Endothelial cell of umbilical vein (primary cell): ENCODE results near the gene FBXO40. TPM values are rescaled to one million over a fixed set of nuclear protein-coding genes. Genes with fewer than 3 reads are reported as not detected.

Source experiments
- BruUV-seq: library from RNA; stranded (reverse); fragments of 400-500 nt; replicated peaks from 2 replicates; lab custom pipeline; 2021; lab: Mats Ljungman, UMichigan
- CTCF ChIA-PET: fragments of 300-600, 350-600 bp; sonication (Branson Sonifier 250); formaldehyde crosslinking; loops from one replicate; lab custom pipeline; 2021; ENCODE audit warnings: antibody characterized with exemption, inconsistent platforms; lab: Charles Lee
- POLR2A ChIA-PET: fragments of 300-600, 350-600 bp; sonication (Branson Sonifier 250); formaldehyde crosslinking; loops from one replicate; lab custom pipeline; 2021; ENCODE audit warnings: antibody characterized with exemption, inconsistent platforms; lab: Charles Lee
- DNase-seq: peaks from one replicate; pipeline ENCODE4 v3.0.0-alpha.2; 2011; ENCODE audit warnings: low read depth, low spot score
- FAIRE-seq: peaks from 2 replicates; lab custom pipeline; 2011; peaks lifted over from hg19 to GRCh38; lab: Jason Lieb, UNC
- H2AFZ ChIP-seq: 2 replicates; pipeline ENCODE4 v1.6.0; 2012; ENCODE audit warnings: low read depth, low read length, control low read depth, inconsistent platforms
- H3K27ac ChIP-seq: 2 replicates; pipeline ENCODE4 v1.5.1; 2011; ENCODE audit warnings: low read depth, mild to moderate bottlenecking, control low read depth, low read length, moderate library complexity; ENCODE audit not compliant: insufficient read depth
- H3K27me3 ChIP-seq, 2 experiments: 2 replicates each; pipeline versions ENCODE4 v1.6.0 to v1.6.1; 2011; ENCODE audit warnings: low read length in 2 of 2, mixed read lengths in 1 of 2; ENCODE audit not compliant: control insufficient read depth in 2 of 2, insufficient read depth in 2 of 2
- H3K36me3 ChIP-seq, 2 experiments: 2 replicates in 1 of 2; 3 replicates in 1 of 2; pipeline ENCODE4 v1.5.1; 2011; ENCODE audit warnings: low read length in 2 of 2, mild to moderate bottlenecking in 1 of 2, moderate library complexity in 1 of 2; ENCODE audit not compliant: control insufficient read depth in 2 of 2, insufficient read depth in 2 of 2; ENCODE audit errors: extremely low read depth in 1 of 2
- H3K4me1 ChIP-seq: 3 replicates; pipeline ENCODE4 v1.5.1; 2011; ENCODE audit warnings: mild to moderate bottlenecking, low read length; ENCODE audit not compliant: control insufficient read depth, insufficient read depth; ENCODE audit errors: extremely low read depth
- H3K4me2 ChIP-seq: 2 replicates; pipeline ENCODE4 v1.6.1; 2011; ENCODE audit warnings: low read length, control low read depth, mixed read lengths; ENCODE audit not compliant: insufficient read depth
- H3K4me3 ChIP-seq, 3 experiments: fragments of 200-600 bp in 1 of 3; sonication (generic), shearing (Covaris generic) in 1 of 3; replicated peaks in 1 of 3; 2 replicates each; pipeline ENCODE4 v1.5.1; 2011 to 2016; ENCODE audit warnings: control low read depth in 3 of 3, low read length in 3 of 3, mild to moderate bottlenecking in 2 of 3, inconsistent platforms in 1 of 3, low read depth in 1 of 3, moderate library complexity in 1 of 3; ENCODE audit not compliant: insufficient read depth in 1 of 3
- H3K79me2 ChIP-seq: 2 replicates; pipeline ENCODE4 v1.6.0; 2012; ENCODE audit warnings: low read length, inconsistent platforms; ENCODE audit not compliant: control insufficient read depth, insufficient read depth
- H3K9ac ChIP-seq: replicated peaks from 2 replicates; pipeline ENCODE3; 2011; ENCODE audit warnings: low read length, control low read depth; ENCODE audit not compliant: insufficient read depth; ENCODE audit errors: extremely low read depth
- H3K9me1 ChIP-seq: replicated peaks from 3 replicates; pipeline ENCODE4 v1.6.0; 2011; ENCODE audit warnings: mild to moderate bottlenecking, low read length; ENCODE audit not compliant: control insufficient read depth, insufficient read depth; ENCODE audit errors: extremely low read depth
- H3K9me3 ChIP-seq: replicated peaks from 2 replicates; pipeline ENCODE4 v1.5.1; 2012; ENCODE audit warnings: low read length, inconsistent platforms; ENCODE audit not compliant: control insufficient read depth, insufficient read depth
- H4K20me1 ChIP-seq: replicated peaks from 2 replicates; pipeline ENCODE3; 2011; ENCODE audit warnings: mild to moderate bottlenecking, low read length; ENCODE audit not compliant: control insufficient read depth, insufficient read depth; ENCODE audit errors: extremely low read depth
- EZH2 ChIP-seq: IDR thresholded peaks from 2 replicates; pipeline ENCODE4 v1.6.1; 2012; ENCODE audit warnings: borderline replicate concordance, low read depth, mild to moderate bottlenecking, moderate library complexity, low read length, inconsistent platforms; ENCODE audit not compliant: severe bottlenecking
- JUN ChIP-seq: IDR thresholded peaks from 2 replicates; pipeline ENCODE4 v1.6.1; 2011; ENCODE audit warnings: borderline replicate concordance, low read depth; ENCODE audit not compliant: insufficient read length, insufficient read depth
- MYC ChIP-seq: IDR thresholded peaks from one replicate; pipeline ENCODE4 v1.6.1; 2011; ENCODE audit warnings: mild to moderate bottlenecking, low read depth, low read length
- POLR2A ChIP-seq: IDR thresholded peaks from 2 replicates; pipeline ENCODE4 v1.6.1; 2012; ENCODE audit warnings: low read depth, mild to moderate bottlenecking, control low read depth, low read length
- POLR2AphosphoS5 ChIP-seq: IDR thresholded peaks from 2 replicates; pipeline ENCODE4 v1.6.1; 2012; ENCODE audit warnings: low read depth, mild to moderate bottlenecking, control low read depth, low read length, moderate library complexity; ENCODE audit not compliant: insufficient read depth
- dilution Hi-C: fragments of 300-500 bp; cut with MboI; formaldehyde crosslinking; loops from one replicate; pipeline ENCODE4 v1.15.0; 2019; ENCODE audit warnings: low sequenced_read_pairs; ENCODE audit not compliant: extremely low pct_ligation_motif_present
- intact Hi-C: fragments of 100-400 bp; cut with micrococcal nuclease; formaldehyde crosslinking; loops from one replicate; pipeline ENCODE4 v1.10.0; 2022
- polyA plus RNA-seq, 4 experiments: library from polyadenylated mRNA; depleted of rRNA in 3 of 4; stranded (reverse) in 3 of 4; unstranded in 1 of 4; fragments of >200 nt; gene quantifications; 2 replicates each; pipeline versions ENCODE4 v1.2.1 to v1.2.3, GENCODE V29; 2011 to 2012; ENCODE audit warnings: missing spikeins in 1 of 4
- total RNA-seq: library from RNA; stranded (reverse); gene quantifications from 2 replicates; pipeline ENCODE4 v1.2.3, GENCODE V29; 2021
- TF ChIP-seq, protein P1 (sequence below): IDR thresholded peaks from 2 replicates; pipeline ENCODE4 v1.6.1; 2011; ENCODE audit not compliant: insufficient read depth, insufficient read length

FBXO40 gene
- total and polyA plus RNA-seq, 2 donors (not counting 3 experiments of a cell fraction or from before 2014, with no cell fraction given): not detected

DNA sequence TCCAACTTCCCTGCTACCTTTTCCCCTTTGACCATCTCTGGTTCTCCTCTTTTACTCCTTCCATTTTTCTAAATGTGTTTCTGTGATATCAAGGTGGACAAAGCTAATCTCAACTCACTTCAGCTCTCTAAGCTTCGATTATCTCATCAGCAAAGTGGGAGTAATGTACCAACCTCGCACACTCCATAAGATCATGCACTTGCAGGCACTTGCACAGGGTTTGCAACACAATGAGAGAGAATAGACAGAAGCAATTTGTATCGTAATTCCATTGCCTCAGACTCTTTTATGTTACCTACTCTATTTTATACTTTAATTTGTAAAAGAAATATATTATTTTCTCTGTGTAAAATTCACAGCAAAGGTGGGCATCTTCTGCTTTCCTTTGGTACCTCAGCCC, 40.4 kb upstream of the FBXO40 start:
- intact Hi-C loops: no loop called here
- no peak for FAIRE-seq

DNA sequence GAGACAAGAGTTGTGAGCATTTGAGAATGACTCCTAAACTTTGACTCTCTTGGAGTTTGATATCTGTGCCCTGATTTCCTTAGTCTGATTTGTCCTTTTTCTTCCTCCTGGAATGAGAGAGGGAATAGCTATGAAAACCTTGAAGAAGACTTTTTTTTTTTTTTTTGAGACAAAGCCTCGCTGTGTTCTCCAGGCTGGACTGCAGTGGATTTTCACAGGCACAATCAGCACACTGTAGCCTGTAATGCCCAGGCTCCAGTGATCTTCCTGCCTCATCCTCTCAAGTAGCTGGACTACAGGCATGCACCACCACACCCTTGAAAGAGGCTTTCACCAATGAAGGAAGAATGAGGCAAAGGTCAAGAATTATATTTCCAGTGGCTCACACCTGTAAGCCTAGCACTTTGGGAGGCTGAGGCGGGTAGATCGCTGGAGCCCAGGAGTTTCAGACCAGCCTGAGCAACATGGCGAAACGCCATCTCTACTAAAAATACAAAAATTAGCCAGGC, 35.7 kb upstream of the FBXO40 start:
- dilution Hi-C loops (no loop called here), intact Hi-C loops (no loop called here)
- Histone ChIP-seq H3K9me1 (no peaks in the 10 kb centered on the region), H3K27me3 (peaks cover 0 to 2% of the 10 kb centered on the region in 2 experiments), H3K4me2 (no peak overlapping the region), H4K20me1 (no peaks in the 10 kb centered on the region), H3K36me3 (no peaks in the 10 kb centered on the region), H3K9ac (no peak overlapping the region), H3K4me1 (no peaks in the 10 kb centered on the region), H3K27ac (no peak overlapping the region), H3K4me3 (no peak overlapping the region), H3K9me3 (no peaks in the 10 kb centered on the region), H3K79me2 (no peaks in the 10 kb centered on the region), H2AFZ (no peak overlapping the region)
- TF ChIP-seq MYC: no peak
- DNase-seq (no peak), FAIRE-seq (no peak)
- CTCF ChIA-PET: interaction anchor here (2.5 kb wide), 1 partner anchor 11 kb away, joined by 5 read pairs; no protein-coding TSS in a partner anchor
- POLR2A ChIA-PET: no interaction called here
- BruUV-seq: no TSS peak

More for the DNA sequence above, 40.4 kb upstream of the FBXO40 start:
- Histone ChIP-seq H3K9ac (no peak overlapping the region), H4K20me1 (no peaks in the 10 kb centered on the region), H2AFZ (no peak overlapping the region), H3K36me3 (no peaks in the 10 kb centered on the region), H3K27ac (no peak overlapping the region), H3K4me3 (no peak overlapping the region), H3K4me1 (no peaks in the 10 kb centered on the region), H3K79me2 (no peaks in the 10 kb centered on the region), H3K9me1 (no peaks in the 10 kb centered on the region), H3K4me2 (no peak overlapping the region), H3K9me3 (no peaks in the 10 kb centered on the region), H3K27me3 (no peaks in the 10 kb centered on the region)
- CTCF ChIA-PET: interaction anchor here (0.7 kb wide), 1 partner anchor 706 kb away, joined by 3 read pairs; no protein-coding TSS in a partner anchor
- DNase-seq: no peak
- TF ChIP-seq, protein P1, sequence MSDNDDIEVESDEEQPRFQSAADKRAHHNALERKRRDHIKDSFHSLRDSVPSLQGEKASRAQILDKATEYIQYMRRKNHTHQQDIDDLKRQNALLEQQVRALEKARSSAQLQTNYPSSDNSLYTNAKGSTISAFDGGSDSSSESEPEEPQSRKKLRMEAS: no peak
- TF ChIP-seq POLR2A: no peak
- TF ChIP-seq JUN: no peak
- no peak for TF ChIP-seq MYC
- no peak for TF ChIP-seq POLR2AphosphoS5
- no peak for TF ChIP-seq EZH2
- BruUV-seq: no TSS peak
- POLR2A ChIA-PET: no interaction called here
- dilution Hi-C loops: no loop called here
